ENCODE data around the gene PHF2.

GRCh38 chr9:93684806-93685543 lies 108.6 kb downstream of the PHF2 start:
- TF ChIP-seq POLR2A (IDR thresholded peaks at IDR 0.05; ENCODE audit: low read length) (no peak), GATA1 (IDR thresholded peaks at IDR 0.05; ENCODE audit: low read depth, low read length) (no peak)
